Fibroblast of pulmonary artery (primary cell): Measurements from ENCODE around the gene PABPN1L.

ENCODE experiments used
- DNase-seq: peaks from one replicate; pipeline ENCODE4 v3.0.0-alpha.2; 2010; ENCODE audit warnings: low read depth
- H3K4me3 ChIP-seq: replicated peaks from 2 replicates; pipeline ENCODE4 v1.5.1; 2011; ENCODE audit warnings: low read depth, mild to moderate bottlenecking, control low read depth, low read length, moderate library complexity
- TF ChIP-seq, protein P1 (sequence below): IDR thresholded peaks from 2 replicates; pipeline ENCODE4 v1.5.1; 2011; ENCODE audit warnings: mild to moderate bottlenecking, control low read depth, low read length, inconsistent platforms; ENCODE audit errors: missing control alignments

The PABPN1L gene

DNA sequence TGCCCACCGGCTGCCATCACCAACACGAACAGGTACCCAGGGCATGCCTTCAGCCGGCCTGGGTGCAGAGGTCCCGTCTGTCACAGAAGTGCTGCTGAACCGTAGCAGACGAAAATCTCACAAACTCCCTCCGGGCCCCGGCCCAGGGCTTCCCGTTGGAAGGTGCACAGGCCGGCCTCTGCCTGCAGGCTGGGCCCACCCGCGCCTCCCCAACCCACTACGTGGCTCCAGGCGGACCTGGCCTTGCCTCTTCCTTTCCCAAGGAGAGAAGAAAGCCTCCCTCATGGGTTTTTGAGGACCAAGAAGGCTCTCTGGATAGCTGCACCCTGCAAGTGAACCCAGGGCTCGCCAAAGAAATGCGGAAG is 45.5 kb upstream of the PABPN1L start:
- DNase-seq = no peak

DNA sequence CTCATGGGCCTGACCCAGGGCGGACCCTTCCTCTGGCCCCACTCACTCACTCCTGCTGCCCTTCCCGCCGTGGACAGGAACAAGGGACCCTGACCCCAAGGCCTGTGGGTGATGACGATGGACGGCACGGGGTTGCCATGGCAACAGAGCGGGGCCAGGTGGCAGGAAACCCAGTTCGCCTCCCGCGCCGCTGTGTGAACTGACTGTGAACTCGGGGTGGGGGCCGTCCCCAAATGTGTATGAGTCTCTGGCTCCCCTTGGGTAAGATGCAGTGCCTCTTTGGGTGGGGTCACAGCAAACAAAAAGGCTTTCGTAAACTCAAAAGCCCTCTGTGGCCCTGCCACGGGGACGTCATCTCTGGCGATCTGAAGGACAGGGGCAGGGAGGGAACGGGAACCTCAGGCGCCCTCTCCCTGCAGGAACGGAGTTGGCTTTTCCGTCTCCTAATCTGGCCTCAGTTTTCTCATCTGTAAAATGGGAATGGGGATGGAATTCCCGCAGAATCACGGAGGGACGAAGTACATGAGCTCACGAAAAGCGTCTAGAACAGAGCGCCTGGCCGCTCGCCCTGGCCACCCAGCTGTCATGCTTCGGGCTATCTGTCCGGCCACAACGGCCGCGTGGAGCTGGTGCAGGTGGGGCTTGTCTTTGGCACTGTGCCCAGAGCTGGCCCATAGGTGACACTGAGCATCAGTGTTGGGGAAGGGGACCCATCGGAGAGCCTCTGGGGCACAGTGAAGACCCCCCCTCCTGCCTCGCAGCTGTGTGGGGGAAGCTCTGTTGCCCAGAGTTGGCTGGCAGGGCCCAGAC is 44.9 kb upstream of the PABPN1L start:
- TF ChIP-seq, protein P1, sequence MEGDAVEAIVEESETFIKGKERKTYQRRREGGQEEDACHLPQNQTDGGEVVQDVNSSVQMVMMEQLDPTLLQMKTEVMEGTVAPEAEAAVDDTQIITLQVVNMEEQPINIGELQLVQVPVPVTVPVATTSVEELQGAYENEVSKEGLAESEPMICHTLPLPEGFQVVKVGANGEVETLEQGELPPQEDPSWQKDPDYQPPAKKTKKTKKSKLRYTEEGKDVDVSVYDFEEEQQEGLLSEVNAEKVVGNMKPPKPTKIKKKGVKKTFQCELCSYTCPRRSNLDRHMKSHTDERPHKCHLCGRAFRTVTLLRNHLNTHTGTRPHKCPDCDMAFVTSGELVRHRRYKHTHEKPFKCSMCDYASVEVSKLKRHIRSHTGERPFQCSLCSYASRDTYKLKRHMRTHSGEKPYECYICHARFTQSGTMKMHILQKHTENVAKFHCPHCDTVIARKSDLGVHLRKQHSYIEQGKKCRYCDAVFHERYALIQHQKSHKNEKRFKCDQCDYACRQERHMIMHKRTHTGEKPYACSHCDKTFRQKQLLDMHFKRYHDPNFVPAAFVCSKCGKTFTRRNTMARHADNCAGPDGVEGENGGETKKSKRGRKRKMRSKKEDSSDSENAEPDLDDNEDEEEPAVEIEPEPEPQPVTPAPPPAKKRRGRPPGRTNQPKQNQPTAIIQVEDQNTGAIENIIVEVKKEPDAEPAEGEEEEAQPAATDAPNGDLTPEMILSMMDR = no peak
- H3K4me3 ChIP-seq = no peak overlapping the region
- DNase-seq = no peak

More for the DNA sequence above, 45.5 kb upstream of the PABPN1L start:
- TF ChIP-seq, protein P1 = no peak
- H3K4me3 ChIP-seq = no peak overlapping the region

DNA sequence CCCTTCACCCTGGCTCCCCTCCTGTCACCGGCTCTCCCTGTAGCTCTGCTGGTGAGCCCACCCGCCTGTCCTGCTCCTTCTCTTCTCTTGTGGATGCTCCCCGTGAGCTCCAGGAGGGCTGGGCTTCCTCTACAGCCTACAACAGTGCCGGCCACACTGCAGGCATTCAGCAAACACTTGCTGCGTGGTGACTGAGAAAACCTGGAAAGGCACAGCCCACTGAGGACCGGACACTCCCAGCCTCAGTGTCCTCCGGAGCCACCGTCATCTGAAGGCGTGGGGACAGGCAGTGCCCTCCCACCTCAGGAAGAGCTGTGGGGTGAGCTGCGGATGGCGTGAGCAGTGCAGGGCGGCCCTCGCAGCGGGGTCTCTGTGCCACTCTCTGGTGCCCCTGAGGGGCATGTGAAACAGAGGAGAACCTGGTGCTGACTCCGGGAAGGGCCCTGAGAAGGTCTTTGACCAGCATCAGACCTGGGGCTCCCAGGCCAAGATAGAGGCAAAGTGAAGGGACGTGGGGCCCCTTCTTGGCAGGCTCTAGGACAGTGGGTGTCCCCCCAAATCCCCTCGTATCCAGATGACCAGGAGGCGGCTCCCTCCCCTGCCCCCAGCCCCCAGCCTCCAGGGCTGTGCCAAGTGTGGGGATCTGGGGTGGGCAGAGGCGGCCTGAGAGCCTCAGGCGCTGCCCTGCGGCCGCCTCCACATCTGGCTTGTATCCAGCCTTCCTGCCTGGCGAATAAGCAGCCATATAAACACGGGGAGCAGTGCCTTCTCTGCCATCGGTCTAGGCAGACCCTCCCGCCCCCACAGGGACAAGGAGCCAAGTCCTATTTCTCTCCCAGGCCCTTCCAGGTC is 44.0 kb upstream of the PABPN1L start:
- H3K4me3 ChIP-seq = no peak overlapping the region
- no peak for DNase-seq
- TF ChIP-seq, protein P1 = no peak

DNA sequence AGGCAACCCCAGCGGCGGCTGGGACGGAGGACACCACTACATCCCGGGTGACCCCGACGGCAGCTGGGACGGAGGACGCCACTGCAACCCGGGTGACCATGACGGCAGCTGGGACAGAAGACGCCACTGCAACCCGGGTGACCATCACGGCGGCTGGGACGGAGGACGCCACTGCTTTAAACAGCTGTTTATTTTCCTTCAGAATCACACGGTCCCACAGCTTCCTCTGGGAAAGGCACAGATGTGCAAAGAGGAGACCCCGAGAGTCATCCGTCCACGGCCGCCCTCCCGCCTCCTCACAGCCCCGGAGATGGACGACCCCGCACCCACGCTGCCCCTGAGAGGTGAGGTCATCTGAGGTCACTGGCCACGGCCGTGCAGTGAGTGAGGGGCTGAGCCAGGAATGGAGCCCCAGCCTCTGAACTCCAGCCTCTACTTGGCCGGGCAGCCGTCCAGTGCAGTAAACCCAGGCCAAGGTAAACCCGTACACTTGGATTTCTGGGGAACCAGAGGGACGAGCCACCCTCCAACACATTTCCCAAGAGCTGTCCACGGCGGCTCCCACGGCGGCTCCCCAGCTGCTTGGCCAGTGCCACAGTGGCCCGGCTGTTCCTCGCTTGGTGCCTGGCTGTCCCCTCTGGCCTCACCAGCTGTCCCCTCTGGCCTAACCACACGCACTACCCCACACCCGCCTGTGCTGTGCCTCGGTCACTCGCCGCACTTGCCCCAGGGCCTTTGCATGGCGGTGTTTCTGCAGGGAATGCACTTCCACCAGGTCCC is 43.2 kb upstream of the PABPN1L start:
- no peak overlapping the region for H3K4me3 ChIP-seq
- no peak for DNase-seq
- TF ChIP-seq, protein P1 = no peak

DNA sequence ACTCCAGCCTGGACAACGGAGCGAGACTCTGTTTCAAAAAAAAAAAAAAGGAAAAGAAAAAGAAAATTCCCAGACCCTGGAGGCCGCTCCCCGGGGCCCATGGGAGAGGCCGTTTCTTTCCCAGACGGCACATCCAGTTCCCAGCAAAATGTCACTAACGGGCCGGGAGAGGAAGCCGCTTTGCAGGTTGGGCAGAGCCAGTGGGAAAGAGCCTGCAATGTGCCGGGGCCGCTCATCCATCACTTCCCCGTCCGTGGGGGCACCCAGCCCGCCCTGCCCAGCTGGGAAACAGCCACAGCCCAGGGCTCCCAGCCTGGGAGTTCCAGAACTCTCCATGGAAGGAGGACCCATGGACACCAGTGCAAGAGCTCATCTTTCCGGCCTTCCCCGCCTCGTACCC is 41.8 kb upstream of the PABPN1L start:
- TF ChIP-seq, protein P1 = no peak
- DNase-seq = no peak
- no peak overlapping the region for H3K4me3 ChIP-seq

DNA sequence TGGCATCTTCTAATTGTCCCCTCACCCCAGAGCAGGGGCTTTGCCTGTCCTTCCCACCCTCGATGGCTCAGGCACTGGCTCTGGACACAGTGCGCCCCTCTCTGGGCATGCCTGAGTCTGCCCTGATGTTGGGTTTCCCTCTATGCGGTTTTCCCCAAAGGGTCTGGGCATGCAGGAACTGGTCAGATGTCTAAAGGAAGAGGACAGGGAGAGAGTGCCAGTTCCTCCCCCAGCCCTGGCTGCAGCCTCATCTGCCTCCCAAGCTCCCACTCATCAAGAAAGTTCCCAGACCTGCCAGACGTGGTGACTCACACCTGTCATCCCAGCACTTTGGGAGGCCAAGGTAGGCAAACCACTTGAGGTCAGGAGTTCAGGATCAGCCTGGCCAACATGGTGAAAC is 41.3 kb upstream of the PABPN1L start:
- no peak for DNase-seq
- no peak overlapping the region for H3K4me3 ChIP-seq
- TF ChIP-seq, protein P1 = no peak
